Stimulated activated CD8-positive, alpha-beta memory T cell treated with anti-CD3 and anti-CD28 coated beads, Interleukin-7, amount 100 ng/mL, for 48 hours (primary cell): Measurements from ENCODE around the gene RYR1.
"Not testable (repeated sequence)": the region's sequence is repeated elsewhere in the genome, so short reads cannot be mapped to it uniquely, and the experiment has no call there.

Experiments
- DNase-seq, 2 donors: peaks; one replicate each; pipeline ENCODE4 v3.0.0-alpha.2; 2020; ENCODE audit warnings: low read depth in 1 of 2; ENCODE audit errors: extremely low read depth in 1 of 2

The RYR1 gene

GRCh38 chr19:38559428-38560401, 126.2 kb downstream of the RYR1 start:
- DNase-seq = no peak

GRCh38 chr19:38561053-38561606, 127.6 kb downstream of the RYR1 start:
- DNase-seq = no peak

GRCh38 chr19:38561658-38562057, 128.2 kb downstream of the RYR1 start:
- no peak for DNase-seq

- DNase-seq = no peak
Measured at GRCh38 chr19:38562096-38562495, 128.6 kb downstream of the RYR1 start.

GRCh38 chr19:38563475-38563874, 130.0 kb downstream of the RYR1 start:
- DNase-seq = no peak

DNA sequence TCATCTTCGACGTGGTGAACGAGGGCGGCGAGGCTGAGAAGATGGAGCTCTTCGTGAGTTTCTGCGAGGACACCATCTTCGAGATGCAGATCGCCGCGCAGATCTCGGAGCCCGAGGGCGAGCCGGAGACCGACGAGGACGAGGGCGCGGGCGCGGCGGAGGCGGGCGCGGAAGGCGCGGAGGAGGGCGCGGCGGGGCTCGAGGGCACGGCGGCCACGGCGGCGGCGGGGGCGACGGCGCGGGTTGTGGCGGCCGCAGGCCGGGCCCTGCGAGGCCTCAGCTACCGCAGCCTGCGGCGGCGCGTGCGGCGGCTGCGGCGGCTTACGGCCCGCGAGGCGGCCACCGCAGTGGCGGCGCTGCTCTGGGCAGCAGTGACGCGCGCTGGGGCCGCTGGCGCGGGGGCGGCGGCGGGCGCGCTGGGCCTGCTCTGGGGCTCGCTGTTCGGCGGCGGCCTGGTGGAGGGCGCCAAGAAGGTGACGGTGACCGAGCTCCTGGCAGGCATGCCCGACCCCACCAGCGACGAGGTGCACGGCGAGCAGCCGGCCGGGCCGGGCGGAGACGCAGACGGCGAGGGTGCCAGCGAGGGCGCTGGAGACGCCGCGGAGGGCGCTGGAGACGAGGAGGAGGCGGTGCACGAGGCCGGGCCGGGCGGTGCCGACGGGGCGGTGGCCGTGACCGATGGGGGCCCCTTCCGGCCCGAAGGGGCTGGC, 131.6 kb downstream of the RYR1 start:
- DNase-seq = no peak

- no peak for DNase-seq
Measured at GRCh38 chr19:38565691-38566105, 132.2 kb downstream of the RYR1 start.

DNA sequence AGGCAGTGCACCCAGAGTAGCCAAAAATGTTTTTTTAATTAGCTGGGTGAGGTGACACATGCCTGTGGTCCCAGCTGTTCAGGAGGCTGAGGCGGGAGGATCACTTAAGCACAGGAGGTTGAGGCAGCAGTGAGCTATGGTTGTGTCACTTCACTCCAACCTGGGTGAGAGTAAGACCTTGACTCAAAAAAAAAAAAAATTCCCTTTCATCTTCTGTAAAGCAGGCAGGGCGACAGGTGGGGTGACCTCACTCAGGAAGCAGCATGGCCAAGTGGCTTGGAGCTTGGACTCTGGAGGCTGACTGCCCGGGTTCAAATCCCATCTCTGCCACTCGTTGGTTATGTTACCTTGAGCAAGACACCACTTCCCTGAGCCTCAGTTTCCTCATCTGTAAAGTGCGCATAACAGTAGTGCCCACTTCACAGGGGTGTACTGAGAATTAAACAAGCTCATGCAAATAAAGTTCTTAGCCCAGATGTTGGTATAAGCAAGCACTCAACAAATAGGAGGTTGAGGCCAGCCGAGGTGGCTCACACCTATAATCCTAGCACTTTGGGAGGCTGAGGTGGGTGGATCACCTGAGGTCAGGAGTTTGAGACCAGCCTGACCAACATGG, 136.0 kb downstream of the RYR1 start:
- DNase-seq = no peak

GRCh38 chr19:38571682-38572081, 138.2 kb downstream of the RYR1 start:
- no peak for DNase-seq

DNA sequence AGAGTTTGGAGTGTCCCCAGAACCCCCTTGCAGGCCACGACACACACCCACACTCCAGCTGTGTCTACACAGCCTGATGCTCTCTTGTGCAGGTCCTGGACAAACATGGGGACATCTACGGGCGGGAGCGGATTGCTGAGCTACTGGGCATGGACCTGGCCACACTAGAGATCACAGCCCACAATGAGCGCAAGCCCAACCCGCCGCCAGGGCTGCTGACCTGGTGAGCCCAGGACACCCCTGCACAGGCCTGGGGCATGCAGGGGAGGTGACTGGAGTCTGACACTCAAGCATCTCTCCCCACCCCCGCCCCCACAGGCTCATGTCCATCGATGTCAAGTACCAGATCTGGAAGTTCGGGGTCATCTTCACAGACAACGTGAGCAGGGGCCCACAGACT, 144.3 kb downstream of the RYR1 start:
- no peak for DNase-seq

GRCh38 chr19:38579304-38579703, 145.8 kb downstream of the RYR1 start:
- not testable (repeated sequence) for DNase-seq

- no peak for DNase-seq
Measured at GRCh38 chr19:38580080-38580479, 146.6 kb downstream of the RYR1 start.

DNA sequence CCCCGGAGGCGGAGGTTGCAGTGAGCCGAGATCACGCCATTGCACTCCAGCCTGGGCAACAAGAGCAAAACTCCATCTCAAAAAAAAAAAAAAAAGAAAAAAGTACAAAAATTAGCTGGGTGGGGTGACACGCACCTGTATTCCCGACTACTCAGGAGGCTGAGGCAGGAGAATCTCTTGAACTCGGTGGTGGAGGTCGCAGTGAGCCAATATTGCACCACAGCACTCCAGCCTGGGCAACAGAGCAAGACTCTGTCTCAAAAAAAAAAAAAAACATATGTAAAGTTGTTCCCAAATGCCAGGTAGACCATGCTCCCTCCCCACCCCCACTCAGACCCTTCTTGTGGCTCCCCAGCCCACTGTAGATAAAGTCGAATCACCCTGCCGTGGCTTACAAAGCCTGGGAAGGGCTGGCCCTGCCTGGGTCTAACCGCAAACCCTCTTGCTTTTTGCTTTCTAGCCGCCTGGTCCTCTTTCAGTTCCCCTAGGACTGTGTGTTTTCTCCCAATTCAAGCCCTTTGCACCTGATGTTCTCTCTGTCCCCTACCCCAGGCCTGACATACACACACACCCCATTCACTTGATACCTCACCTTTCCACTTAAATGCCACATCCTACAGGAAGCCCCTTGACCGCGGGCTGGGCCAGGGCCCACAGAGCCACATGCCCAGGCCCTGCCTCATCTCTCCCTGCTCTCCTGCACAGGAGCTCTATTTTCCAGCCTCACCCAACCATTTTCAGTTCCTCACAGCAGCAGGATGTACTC, 149.9 kb downstream of the RYR1 start:
- DNase-seq = no peak

DNA sequence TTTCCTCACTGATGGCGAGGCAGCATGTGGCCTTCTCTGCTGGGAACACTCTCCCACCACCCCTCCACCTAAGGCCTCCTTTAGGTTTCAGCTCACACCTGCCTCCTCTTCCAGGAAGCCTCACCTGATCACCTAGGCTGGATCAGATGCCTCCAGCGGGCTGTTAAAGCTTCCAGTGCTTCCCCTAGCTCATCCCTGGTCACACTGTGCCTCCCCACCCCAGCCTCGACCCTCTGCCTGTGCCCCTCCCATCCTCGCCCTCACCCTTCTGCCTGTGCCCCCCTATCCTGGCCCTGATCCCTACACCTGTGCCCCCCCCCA, 150.5 kb downstream of the RYR1 start:
- DNase-seq = no peak

GRCh38 chr19:38587562-38587961, 154.1 kb downstream of the RYR1 start:
- no peak for DNase-seq

GRCh38 chr19:38588041-38588440, 154.6 kb downstream of the RYR1 start:
- DNase-seq = no peak

DNA sequence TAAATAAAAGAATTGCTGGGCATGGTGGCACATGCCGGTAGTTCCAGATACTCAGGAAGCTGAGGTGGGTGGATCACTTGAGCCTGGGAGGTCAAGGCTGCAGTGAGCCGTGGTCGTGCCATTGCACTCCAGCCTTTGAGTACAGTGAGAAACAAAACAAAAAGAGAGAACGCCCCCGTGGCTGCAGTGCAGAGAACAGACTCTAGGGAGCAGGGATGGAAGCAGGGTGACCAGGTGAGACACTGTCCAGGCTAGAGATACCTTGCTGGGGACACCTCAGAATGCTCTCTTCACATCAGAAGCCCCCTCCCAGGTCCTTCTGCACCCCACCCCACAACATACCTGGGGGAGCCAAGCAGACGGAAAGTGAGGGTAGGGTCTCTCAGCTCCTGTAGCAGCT, 159.4 kb downstream of the RYR1 start:
- no peak for DNase-seq

DNA sequence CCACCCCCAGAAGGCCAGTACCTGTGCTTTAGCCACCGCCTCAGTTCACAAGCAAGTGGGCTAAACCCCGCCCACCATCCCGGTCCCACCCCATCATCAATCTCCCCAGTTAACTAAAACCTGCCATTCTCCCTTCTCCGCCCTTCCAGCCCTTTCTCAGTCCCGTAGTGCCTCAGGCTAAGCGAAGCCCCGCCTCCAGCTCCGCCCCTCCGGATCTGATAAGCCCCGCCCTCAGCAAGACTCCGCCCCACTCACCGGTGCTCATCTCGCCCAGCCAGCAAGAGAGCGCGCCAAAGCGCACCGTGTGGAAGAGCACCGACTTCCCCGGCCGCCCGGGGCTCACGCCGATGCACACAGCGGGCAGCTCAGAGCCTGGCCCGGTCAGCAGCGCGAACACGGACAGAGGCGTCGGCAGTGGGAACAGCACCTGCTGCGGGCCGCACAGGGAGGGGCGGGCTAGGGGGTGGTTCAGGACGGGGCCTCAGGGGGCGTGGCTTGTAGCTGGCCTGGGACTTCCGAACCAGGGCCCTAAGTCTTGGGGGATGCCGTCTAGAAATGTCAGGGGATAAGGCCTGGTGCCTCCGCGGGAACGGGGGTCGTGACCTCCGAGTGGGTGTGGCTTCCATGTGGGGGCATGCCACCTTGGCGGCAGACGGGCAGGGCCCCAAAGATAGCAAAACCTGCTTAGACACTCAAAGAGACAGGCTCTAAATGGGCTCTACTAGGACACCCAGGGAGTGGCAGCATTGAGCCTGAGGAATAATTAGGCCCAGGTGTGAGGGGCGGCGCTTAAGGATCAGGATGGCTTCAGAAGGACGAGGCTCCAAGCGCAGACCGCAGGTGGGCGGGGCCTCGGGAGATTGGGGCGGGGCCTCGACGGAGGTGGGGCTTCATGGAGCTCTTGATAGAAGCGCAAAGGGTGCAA, 162.8 kb downstream of the RYR1 start:
- DNase-seq = no peak

GRCh38 chr19:38597075-38597474, 163.6 kb downstream of the RYR1 start:
- no peak for DNase-seq

DNA sequence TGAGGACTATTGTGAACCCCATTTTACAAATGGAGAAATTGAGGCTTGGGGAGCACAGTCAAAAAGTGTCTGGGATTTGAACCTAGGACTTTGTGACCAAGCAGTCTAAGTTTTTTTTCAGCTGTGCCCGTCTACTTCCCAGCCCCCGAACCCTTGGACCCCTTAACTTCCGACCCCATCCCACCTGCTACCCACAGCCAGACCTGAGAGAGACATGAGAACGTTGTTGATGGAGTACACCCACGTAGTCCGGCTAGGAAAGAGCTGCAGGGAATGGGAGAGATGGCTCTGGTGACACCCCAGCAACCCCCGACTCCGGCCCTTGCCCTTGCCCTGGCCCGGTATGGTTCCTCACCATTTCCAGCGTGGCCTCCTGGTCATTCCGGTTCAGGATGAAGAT, 166.2 kb downstream of the RYR1 start:
- DNase-seq = no peak
